Right ventricle myocardium superior (tissue), 1 donor: Measurements from ENCODE around the gene BLZF1. TPM values are rescaled to one million over a fixed set of nuclear protein-coding genes. Genes with fewer than 3 reads are reported as not detected.
"Not testable (repeated sequence)": the region's sequence is repeated elsewhere in the genome, so short reads cannot be mapped to it uniquely, and the experiment has no call there.

ENCODE experiments used
- ATAC-seq: fragments of 200-7000 bp; cut with Tn5 transposase; one replicate; pipeline ENCODE4 v1.9.1; 2020; ENCODE audit warnings: mild to moderate bottlenecking; ENCODE audit not compliant: poor library complexity
- DNase-seq: peaks from one replicate; pipeline ENCODE4 v3.0.0-alpha.2; 2020
- intact Hi-C: fragments of 100-400 bp; cut with DNase I; formaldehyde crosslinking; loops from one replicate; pipeline ENCODE4 v1.11.2; 2022
- long read RNA-seq: library from polyadenylated mRNA; unstranded; transcript quantifications from one replicate; pipeline ENCODE4 v2.0.0, GENCODE V29; 2021
- total RNA-seq: library from RNA; stranded (reverse); fragmentation: NEBNext Ultra II Directional; extraction: Animal tissue kit (Norgen Biotek cat#: 25700); gene quantifications from one replicate; pipeline ENCODE4 v1.2.1, GENCODE V29; 2021
- donor health status: DM: no; HTN: yes; CAD: no; lungs with severe emphysema.

BLZF1 gene, protein sequence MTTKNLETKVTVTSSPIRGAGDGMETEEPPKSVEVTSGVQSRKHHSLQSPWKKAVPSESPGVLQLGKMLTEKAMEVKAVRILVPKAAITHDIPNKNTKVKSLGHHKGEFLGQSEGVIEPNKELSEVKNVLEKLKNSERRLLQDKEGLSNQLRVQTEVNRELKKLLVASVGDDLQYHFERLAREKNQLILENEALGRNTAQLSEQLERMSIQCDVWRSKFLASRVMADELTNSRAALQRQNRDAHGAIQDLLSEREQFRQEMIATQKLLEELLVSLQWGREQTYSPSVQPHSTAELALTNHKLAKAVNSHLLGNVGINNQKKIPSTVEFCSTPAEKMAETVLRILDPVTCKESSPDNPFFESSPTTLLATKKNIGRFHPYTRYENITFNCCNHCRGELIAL
- total RNA-seq = 24.0 TPM
- long read RNA-seq, transcript BLZF1-203 (7 exons, 2,749 nt) = major isoform, 14 of 29 reads
- long read RNA-seq, partial matches to known transcripts = 8 of 29 reads
- long read RNA-seq, other reads (novel, unspliced or antisense) = 6 of 29 reads

DNA sequence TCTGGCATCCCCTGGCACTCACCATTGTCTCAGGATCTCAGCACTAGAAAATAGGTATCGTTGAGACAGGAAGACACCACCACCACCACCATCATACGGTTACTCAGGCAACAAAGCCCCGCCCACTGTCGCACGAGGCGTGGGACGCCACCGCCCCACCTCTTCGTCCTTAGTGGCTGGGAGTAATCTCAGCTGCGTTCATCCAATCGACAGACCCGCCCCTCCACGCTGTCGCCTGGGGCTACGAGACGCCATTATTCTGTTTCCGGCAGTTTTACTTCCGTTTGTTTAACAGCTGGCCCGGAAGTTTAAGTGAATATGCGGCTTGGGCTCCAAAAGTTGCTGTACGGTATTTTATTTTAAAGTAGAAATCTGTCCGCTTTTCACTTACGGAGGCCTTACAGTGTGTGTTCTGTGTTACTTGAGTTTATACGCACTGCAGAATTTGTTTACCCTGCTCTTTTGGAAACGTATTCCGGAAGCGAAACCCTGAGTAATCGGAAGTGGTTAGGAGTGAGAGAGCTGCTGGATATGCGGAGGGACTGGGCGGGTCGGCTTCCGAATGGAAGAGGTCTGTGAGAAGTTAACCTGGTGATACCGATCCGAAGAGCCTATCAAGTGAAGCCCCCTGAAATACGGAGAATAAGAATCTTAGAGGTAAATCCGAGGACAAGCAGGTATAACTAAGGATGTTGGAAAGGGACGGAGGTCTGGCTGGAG lies at the start of gene BLZF1, which contains the start of gene NME7:
BLZF1 (plus strand) TSS at position 510 of the 720 bp plus-strand sequence. CDS start 1,328 bp downstream, outside the sequence.
NME7 (minus strand) TSS at position 112 of the 720 bp plus-strand sequence; CDS start at position 25, 87 bp downstream.
- intact Hi-C loops = no loop called here
- DNase-seq (peak; percentile 98), ATAC-seq (peak; percentile 100)

DNA sequence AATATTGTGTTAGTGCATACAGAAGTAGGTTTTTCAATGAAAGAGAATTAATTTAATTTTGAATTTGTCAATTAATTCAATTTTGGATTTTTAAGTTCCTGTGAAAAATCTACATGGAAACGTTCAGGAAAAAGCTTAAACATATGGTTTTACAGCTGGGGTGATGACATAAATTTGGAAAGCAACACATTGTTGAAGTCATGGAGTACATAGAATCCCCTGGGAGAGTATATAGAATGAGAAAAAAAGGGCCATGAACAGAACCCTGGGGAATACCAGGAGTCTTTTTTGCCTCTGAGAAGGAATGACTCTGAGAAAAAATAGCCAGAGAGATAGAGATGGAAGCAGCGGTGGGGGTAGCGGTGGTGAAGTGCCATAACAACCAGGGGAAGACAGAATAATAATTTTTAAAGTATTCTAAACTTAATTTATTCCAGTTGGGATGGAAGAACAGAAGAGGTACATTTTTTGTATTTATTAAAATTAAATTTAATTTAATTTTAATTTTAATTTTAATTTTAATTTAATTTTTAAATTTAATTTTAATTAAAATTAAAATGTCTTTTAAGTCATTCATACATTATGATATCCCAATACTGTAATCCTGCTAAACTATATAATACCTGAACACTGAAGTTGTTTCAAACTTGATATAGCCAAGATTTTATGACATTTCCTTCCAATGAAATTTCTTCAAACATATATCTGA lies 49.3 kb upstream of the BLZF1 start:
- intact Hi-C loops = no loop called here
- DNase-seq = no peak

DNA sequence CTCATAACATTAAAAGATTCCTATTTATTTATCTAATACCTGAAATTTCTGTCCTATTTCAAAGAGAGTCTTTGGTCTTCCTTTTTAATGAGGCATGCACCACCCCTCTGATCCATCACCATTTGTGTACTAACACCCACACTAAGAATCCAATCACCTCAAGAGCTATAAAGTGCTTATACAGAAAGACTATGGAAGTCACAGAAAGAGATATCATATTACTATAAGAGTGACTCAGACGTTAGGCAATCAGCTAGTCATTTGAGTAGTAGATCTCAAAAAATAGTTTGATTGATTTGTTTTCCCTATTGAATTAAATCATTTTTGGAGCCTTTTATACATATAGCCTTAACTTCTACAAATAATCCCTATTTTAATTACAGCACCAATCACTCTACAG lies 46.5 kb upstream of the BLZF1 start:
- ATAC-seq (no peak), DNase-seq (no peak)
- intact Hi-C loops = no loop called here

More for the DNA sequence above, 49.3 kb upstream of the BLZF1 start:
- no peak for ATAC-seq

DNA sequence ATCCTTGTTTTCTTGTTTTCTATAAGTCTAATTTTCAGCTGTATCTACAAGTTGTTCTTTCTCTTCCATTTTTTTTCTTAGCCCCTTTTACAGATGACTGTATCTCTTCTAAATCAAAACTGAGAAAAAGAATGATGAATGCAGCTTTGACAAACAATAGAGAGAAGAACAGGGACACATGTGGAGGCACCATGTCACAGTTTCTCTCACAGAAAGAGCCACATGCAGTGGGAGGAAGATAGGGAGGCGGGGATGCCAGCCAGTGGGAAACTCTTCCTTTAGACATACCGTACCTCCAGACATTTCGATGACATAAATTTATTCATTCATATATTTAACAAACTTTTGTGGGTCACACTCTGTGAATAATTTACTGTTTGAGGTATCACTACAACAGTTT lies 45.9 kb upstream of the BLZF1 start:
- ATAC-seq = no peak
- DNase-seq = no peak
- intact Hi-C loops = no loop called here

DNA sequence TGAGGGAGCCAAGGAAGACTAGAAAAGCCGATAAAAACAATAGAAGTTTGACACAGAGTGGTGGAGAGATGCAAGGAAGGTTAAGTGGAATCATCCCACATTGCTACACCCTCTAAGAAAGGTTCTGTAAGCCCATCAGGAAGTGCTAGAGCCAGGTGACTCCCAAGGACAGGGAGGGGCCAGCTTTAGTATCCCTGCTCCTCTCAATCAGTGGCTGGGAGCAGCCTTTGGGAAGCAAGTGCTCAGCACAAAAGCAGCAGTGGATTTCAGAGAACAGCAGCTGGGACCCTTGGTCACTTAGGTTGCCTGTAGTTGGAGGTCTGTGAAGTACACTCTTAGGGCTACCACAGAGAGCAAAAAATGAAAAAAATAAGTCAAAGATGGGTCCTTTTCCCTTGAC lies 42.9 kb upstream of the BLZF1 start:
- intact Hi-C loops = no loop called here

DNA sequence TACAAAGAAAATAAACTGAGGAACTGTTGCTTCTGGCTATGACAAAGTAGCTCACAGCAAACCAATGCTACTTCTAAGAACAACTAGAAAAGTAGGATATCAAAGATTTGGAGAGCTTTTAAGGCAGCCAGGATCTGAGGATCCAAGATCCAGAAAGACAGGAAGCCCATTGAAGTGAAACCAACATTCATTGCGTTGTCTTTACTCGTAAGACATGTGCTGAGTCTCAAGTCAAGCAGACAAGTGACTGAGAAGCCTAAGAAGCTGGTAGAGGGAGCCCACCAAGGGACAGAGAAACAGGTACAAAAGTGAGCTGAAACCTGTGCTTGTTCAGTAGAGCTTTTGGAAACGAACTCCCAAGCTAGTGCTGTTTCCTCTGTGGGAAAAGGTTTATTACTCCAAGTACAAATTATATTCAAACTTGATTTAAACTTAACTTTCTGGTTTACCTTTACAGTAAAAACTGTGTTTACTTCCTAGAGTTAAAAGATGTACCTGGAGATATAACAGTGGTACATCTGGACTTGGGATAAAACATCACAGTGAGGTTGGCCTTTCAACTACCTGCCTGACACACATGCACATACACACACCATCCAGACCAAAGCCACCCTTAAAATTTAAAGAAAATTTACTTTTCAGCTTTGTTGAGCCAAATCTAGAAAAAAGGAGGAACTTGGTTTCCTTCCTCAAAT lies 41.6 kb upstream of the BLZF1 start:
- DNase-seq (no peak), ATAC-seq (no peak)
- intact Hi-C loops = no loop called here

More for the DNA sequence above, 42.9 kb upstream of the BLZF1 start:
- DNase-seq (no peak), ATAC-seq (no peak)

DNA sequence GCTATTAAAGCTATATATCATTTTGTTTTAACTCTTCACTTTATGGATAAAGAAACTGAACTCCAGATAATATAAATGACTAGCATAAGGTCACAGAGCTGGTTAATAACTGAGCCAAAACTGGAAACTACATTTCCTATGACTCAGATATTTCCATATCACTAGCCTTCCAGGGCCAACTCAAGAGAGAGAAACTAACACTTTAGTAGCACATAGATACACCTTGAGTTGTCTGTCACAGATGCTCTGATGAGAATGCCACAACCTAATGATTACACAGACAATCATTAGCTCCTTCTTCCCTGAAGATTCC lies 41.1 kb upstream of the BLZF1 start:
- DNase-seq = no peak
- no peak for ATAC-seq
- intact Hi-C loops = no loop called here

DNA sequence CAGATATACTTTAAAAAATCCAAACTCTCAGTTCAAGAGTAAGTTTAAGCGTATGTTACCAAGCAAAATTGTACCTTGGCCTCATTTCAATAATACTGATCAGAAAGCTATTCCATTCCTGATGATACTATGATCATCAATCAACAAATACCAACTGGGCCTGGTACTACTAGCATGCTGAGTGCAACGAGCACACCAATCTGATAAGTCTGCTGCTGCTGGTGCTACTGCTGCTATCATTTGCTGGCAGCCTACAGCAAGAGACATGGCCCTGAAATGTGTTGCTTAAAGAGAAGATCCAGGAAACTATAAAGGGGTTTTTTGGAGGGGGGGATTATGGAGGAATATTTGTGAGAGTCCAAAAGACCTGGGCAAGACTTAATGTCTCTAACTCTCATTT lies 40.1 kb upstream of the BLZF1 start:
- ATAC-seq = no peak
- intact Hi-C loops = no loop called here

DNA sequence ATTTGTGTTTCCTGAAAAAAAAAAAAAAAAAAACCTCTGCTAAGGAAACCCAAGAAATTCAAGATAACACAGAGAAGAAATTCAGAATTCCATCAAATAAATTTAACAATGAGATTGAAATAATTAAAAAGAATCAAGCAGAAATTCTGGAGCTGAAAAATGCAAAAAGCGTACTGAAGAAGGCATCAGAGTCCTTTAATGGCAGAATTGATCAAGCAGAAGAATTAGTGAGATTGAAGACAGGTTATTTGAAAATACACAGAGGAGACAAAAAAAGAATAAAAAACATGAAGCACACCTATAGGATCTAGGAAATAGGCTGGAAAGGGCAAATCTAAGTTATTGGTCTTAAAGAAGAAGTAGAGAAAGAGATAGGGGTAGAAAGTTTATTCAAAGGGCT lies 38.6 kb upstream of the BLZF1 start:
- intact Hi-C loops = no loop called here
- DNase-seq (no peak), ATAC-seq (no peak)

More for the DNA sequence above, 40.1 kb upstream of the BLZF1 start:
- DNase-seq = no peak

DNA sequence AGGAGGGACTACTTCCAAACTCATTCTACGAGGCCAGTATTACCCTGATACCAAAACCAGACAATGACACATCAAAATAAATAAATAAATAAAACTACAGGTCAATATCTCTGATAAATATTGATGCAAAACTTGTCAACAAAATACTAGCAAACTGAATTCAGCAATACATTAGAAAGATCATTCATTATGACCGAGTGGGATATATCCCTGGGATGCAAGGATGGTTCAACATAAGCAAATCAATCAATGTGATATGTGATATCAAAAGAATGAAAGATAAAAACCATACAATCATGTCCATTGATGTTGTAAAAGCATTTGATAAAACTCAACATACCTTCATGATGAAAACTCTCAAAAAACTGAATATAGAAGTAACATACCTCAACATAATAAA lies 37.1 kb upstream of the BLZF1 start:
- intact Hi-C loops = no loop called here
- DNase-seq = no peak
- ATAC-seq = no peak

DNA sequence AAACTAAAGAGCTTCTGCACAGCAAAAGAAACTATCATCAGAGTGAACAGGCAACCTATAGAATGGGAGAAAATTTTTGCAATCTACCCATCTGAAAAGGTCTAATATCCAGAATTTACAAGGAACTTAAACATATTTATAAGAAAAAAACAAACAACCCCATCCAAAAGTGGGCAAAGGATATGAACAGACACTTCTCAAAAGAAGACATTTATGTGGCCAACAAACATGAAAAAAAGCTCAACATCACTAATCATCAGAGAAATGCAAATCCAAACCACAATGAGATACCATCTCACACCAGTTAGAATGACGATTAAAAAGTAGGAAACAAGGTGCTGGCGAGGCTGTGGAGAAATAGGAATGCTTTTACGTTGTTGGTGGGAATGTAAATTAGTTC lies 33.3 kb upstream of the BLZF1 start:
- ATAC-seq, DNase-seq, intact Hi-C loops: not testable (repeated sequence)

DNA sequence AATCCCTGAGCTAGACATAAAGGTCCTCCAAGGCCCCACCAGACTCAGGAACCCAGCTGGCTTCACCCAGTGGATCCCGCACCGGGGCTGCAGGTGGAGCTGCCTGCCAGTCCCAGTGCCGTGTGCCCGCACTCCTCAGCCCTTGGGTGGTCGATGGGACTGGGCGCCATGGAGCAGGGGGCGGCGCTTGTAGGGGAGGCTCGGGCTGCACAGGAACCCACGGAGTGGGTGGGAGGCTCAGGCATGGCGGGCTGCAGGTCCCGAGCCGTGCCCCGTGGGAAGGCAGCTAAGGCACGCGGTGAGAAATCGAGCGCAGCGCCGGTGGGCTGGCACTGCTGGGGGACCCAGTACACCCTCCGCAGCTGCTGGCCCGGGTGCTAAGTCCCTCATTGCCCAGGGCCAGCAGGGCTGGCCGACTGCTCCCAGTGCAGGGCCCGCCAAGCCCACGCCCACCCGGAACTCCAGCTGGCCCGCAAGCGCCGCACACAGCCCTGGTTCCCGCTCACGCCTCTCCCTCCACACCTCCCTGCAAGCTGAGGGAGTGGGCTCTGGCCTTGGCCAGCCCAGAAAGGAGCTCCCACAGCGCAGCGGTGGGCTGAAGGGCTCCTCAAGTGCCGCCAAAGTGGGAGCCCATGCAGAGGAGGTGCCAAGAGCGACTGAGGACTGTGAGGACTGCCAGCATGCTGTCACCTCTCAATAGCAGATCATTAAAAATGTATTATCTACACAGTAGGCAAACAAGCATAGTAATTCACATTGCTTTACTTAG lies 30.9 kb upstream of the BLZF1 start:
- DNase-seq, intact Hi-C loops, ATAC-seq: not testable (repeated sequence)

DNA sequence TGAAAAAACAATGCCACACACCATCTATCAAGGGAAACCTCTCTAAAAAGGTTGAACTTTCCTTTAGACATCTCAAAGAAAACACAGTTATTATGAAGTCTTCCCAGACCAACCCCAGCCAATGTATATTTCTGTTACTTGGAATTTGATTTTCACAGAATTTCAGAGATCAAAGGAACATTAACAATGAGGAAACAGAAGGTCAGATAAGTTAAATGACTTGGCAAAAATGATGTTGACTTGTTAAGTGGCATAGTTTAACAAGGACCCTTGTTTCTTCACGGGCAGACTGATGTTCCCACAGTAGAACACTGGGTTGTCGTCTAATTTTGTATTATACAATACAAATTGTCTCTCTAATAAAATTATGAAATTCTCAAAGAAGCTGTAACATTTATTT lies 29.4 kb upstream of the BLZF1 start:
- ATAC-seq = no peak
- no peak for DNase-seq
- intact Hi-C loops = no loop called here

DNA sequence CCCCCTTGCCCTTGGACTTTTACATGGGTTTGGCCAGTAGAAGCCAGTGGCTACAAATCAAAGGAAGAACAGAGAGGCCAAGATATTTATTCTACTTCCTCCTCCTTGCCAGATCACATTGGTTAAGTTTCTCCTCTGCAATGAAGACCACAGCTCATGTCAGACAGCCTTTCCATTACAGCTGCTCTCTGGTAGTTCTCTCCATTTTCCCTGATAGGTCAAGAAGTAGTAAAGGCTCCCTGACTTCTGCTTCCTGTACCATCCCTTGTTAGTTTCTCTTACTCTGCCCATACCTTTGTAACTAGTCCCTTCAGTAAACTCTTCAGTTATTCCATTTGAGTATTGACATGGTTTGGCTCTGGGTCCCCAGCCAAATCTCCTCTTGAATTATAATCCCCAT lies 28.2 kb upstream of the BLZF1 start:
- intact Hi-C loops = no loop called here
- no peak for ATAC-seq
- DNase-seq = no peak

DNA sequence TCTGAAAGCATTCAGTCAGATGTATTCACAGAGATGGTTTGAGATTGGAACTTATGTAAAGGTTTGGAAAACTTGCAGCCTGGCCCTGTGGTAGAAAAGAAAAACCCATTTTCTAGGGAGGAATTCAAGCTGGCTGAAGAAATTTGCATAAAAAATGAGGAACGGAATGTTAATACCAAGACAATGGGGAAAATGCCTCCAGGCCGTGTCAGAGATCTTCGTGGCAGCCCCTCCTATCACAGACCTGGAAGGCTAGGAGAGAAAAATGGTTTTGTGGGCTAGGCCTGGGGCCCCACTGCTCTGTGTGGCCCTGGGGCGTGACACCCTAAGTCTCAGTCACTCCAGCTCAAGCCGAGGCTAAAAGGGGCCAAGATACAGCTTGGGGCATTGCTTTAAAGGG lies 27.1 kb upstream of the BLZF1 start:
- intact Hi-C loops = no loop called here

DNA sequence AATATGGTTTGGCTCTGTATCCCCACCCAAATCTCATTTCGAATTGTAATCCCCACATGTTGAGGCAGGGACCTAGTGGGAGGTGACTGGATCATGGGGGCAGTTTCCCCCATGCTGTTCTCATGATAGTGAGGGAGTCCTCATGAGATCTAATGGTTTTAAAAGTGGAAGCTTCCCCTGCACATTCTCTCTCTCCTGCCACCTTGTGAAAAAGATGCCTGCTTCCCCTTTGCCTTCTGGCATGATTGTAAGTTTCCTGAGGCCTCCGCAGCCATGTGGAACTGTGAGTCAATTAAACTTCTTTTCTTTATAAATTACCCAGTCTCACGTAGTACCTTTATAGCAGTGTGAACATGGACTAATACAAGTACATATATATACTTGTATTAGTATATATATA lies 25.9 kb upstream of the BLZF1 start:
- intact Hi-C loops, DNase-seq, ATAC-seq: not testable (repeated sequence)

More for the DNA sequence above, 27.1 kb upstream of the BLZF1 start:
- ATAC-seq = no peak
- DNase-seq = no peak

DNA sequence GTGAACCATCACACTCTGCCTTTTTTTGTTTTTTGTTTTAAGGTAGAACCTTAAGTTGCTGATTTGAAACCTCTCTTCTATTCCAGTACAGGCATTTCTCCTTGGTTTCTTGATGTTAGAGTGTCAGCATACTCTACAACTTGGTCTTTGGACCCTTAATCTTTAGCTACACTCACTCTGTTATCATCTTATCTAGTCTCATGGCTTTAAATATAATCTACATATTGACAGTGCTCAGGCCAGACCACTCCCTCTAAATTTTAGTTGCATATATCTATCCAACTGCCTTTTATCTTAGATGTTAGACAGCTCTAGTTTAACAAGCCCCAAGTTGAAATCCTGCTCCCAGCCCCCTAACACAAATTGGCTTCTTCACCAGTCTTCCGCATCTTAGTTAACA lies 22.5 kb upstream of the BLZF1 start:
- DNase-seq (no peak), ATAC-seq (no peak)
- intact Hi-C loops = loop anchor here (5.0 kb wide), 2 partner anchors 743 to 1003 kb away; no protein-coding TSS in a partner anchor
